Panc1 (cell line): ENCODE measurements around the gene PLCG1.

Experiments
- CTCF ChIP-seq: fragments of 450-650 bp; IDR thresholded peaks from 2 replicates; pipeline ENCODE4 v1.5.1; 2017; ENCODE audit warnings: mild to moderate bottlenecking
- POLR2AphosphoS5 ChIP-seq: IDR thresholded peaks from 2 replicates; pipeline ENCODE4 v1.6.1; 2012; ENCODE audit warnings: mild to moderate bottlenecking, low read depth, low read length, moderate library complexity
- REST ChIP-seq, 2 experiments: IDR thresholded peaks; 2 replicates each; pipeline ENCODE4 v1.6.1; 2011 to 2012; ENCODE audit warnings: low read depth in 2 of 2, control low read depth in 1 of 2, low read length in 1 of 2, mild to moderate bottlenecking in 1 of 2, moderate library complexity in 1 of 2; ENCODE audit not compliant: insufficient read depth in 1 of 2
- TCF7L2 ChIP-seq: IDR thresholded peaks from 2 replicates; pipeline ENCODE4 v1.6.1; 2011; ENCODE audit warnings: mild to moderate bottlenecking, low read depth, low read length, inconsistent platforms

- TF ChIP-seq CTCF (no peak), TCF7L2 (no peak), POLR2AphosphoS5 (no peak), REST (IDR thresholded peaks at IDR 0.05; ENCODE audit: insufficient read depth in 1 of 2, low read depth in 2 of 2, low read length in 1 of 2) (no peak)
Measured at GRCh38 chr20:41198443-41198842, 61.1 kb downstream of the PLCG1 start.
